ENCODE data around the gene RER1.

RER1 gene

DNA sequence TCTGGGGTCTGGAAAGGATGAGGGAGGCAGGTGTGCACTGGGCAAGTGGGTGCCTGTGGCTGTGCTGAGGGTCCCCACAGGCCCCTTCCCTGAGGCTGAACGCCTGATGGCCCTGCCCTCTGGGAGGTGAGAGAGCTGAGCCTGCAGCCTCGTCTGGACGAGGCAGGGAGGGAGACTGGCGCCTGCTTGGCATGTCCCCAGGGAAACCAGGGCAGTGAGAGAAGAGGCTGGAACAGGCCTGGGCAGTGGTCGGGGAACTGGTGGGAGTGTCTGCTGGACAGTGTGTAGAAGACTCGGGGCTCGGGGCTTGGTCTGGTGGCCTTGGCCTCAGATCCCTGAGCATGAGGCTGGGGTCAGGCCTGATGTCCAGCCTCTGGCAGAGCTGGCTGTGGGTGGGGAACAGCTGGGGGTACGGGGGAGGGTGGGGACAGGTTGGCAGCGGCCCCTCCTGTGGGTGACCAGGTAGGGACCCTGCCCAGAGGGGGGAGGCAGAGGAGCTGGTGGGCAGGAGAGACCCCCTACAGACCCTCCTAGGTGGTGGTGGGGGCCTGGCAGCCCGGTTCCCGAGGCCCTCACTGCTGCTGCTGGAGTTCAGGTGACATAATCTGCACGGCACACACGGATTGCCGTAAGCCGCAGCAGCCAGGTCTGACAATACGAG lies 53.7 kb downstream of the RER1 start:
- Histone ChIP-seq H3K23ac (ENCODE audit: low read length in 2 of 2) (no peak overlapping the region), H3K4me3 (ENCODE audit: insufficient read depth in 1 of 2, low read depth in 1 of 2, low read length in 2 of 2) (no peak overlapping the region), H3K4ac (ENCODE audit: low read depth in 1 of 2, low read length in 2 of 2) (no peak overlapping the region), H3K4me2 (ENCODE audit: low read length, poor library complexity, severe bottlenecking) (no peak overlapping the region), H3K18ac (ENCODE audit: low read depth in 1 of 2, low read length in 2 of 2) (no peak overlapping the region), H3K27me3 (ENCODE audit: control insufficient read depth in 1 of 2, insufficient read depth in 1 of 2, low read length in 2 of 2) (peaks cover 0 to 58% of the 10 kb centered on the region in 2 experiments), H2AK5ac (ENCODE audit: low read length, severe bottlenecking) (no peak overlapping the region), H2AFZ (ENCODE audit: low read depth, low read length) (no peak overlapping the region), H4K8ac (ENCODE audit: low read length) (no peak overlapping the region), H3K27ac (ENCODE audit: low read length, poor library complexity, severe bottlenecking) (no peak overlapping the region), H2BK12ac (ENCODE audit: low read length in 2 of 2) (no peak overlapping the region), H2BK5ac (ENCODE audit: low read depth, low read length, poor library complexity, severe bottlenecking) (no peak overlapping the region), H3K14ac (ENCODE audit: low read length in 2 of 2) (no peak overlapping the region), H4K91ac (ENCODE audit: low read length) (no peak overlapping the region), H3K79me1 (replicated peaks; ENCODE audit: low read length, poor library complexity, severe bottlenecking) (no peaks in the 10 kb centered on the region), H3K36me3 (ENCODE audit: control insufficient read depth in 1 of 2, insufficient read depth in 2 of 2, low read depth in 1 of 2, low read length in 2 of 2) (no peaks in the 10 kb centered on the region), H2BK15ac (ENCODE audit: low read depth, poor library complexity, severe bottlenecking) (no peak overlapping the region), H2BK120ac (ENCODE audit: low read depth, low read length) (no peak overlapping the region), H3K9me3 (ENCODE audit: control insufficient read depth, low read length) (no peaks in the 10 kb centered on the region), H3K9ac (ENCODE audit: low read length) (no peak overlapping the region), H3K4me1 (ENCODE audit: control insufficient read depth, insufficient read depth, low read depth, low read length) (peaks cover 83% of the 10 kb centered on the region)
- 81% methylated on average over 16 of the region's 16 CpGs for WGBS
- DNase-seq = no peak

GRCh38 chr1:2445823-2446215 lies 54.2 kb downstream of the RER1 start:
- peak overlapping the region; percentile 77 for H3K27ac ChIP-seq (ENCODE audit: low read length, poor library complexity, severe bottlenecking)
- no peak overlapping the region for H4K8ac ChIP-seq (ENCODE audit: low read length)
- no peaks in the 10 kb centered on the region for H3K9me3 ChIP-seq (ENCODE audit: control insufficient read depth, low read length)
- H2AK5ac ChIP-seq (ENCODE audit: low read length, severe bottlenecking) = no peak overlapping the region
- no peak overlapping the region for H4K91ac ChIP-seq (ENCODE audit: low read length)
- no peak overlapping the region for H3K4me3 ChIP-seq (ENCODE audit: insufficient read depth in 1 of 2, low read depth in 1 of 2, low read length in 2 of 2)
- H3K23ac ChIP-seq (ENCODE audit: low read length in 2 of 2) = no peak overlapping the region
- H2BK120ac ChIP-seq (ENCODE audit: low read depth, low read length) = no peak overlapping the region
- no peak overlapping the region for H2AFZ ChIP-seq (ENCODE audit: low read depth, low read length)
- WGBS = 79% methylated on average over 15 of the region's 15 CpGs
- H3K4me1 ChIP-seq (ENCODE audit: control insufficient read depth, insufficient read depth, low read depth, low read length) = peaks cover 86% of the 10 kb centered on the region
- no peak overlapping the region for H3K18ac ChIP-seq (ENCODE audit: low read depth in 1 of 2, low read length in 2 of 2)
- H3K4ac ChIP-seq (ENCODE audit: low read depth in 1 of 2, low read length in 2 of 2) = no peak overlapping the region
- no peaks in the 10 kb centered on the region for H3K79me1 ChIP-seq (replicated peaks; ENCODE audit: low read length, poor library complexity, severe bottlenecking)
- H3K36me3 ChIP-seq (ENCODE audit: control insufficient read depth in 1 of 2, insufficient read depth in 2 of 2, low read depth in 1 of 2, low read length in 2 of 2) = no peaks in the 10 kb centered on the region
- DNase-seq = no peak
- H3K4me2 ChIP-seq (ENCODE audit: low read length, poor library complexity, severe bottlenecking) = peak overlapping the region; percentile 12
- H2BK5ac ChIP-seq (ENCODE audit: low read depth, low read length, poor library complexity, severe bottlenecking) = no peak overlapping the region
- H3K9ac ChIP-seq (ENCODE audit: low read length) = no peak overlapping the region
- peaks cover 0 to 58% of the 10 kb centered on the region in 2 experiments for H3K27me3 ChIP-seq (ENCODE audit: control insufficient read depth in 1 of 2, insufficient read depth in 1 of 2, low read length in 2 of 2)
- no peak overlapping the region for H3K14ac ChIP-seq (ENCODE audit: low read length in 2 of 2)
- no peak overlapping the region for H2BK12ac ChIP-seq (ENCODE audit: low read length in 2 of 2)
- no peak overlapping the region for H2BK15ac ChIP-seq (ENCODE audit: low read depth, poor library complexity, severe bottlenecking)

- H2BK12ac ChIP-seq (ENCODE audit: low read length in 2 of 2) = no peak overlapping the region
- H3K27me3 ChIP-seq (ENCODE audit: control insufficient read depth in 1 of 2, insufficient read depth in 1 of 2, low read length in 2 of 2) = peaks cover 0 to 57% of the 10 kb centered on the region in 2 experiments
- no peaks in the 10 kb centered on the region for H3K36me3 ChIP-seq (ENCODE audit: control insufficient read depth in 1 of 2, insufficient read depth in 2 of 2, low read depth in 1 of 2, low read length in 2 of 2)
- H3K14ac ChIP-seq (ENCODE audit: low read length in 2 of 2) = no peak overlapping the region
- H3K79me1 ChIP-seq (replicated peaks; ENCODE audit: low read length, poor library complexity, severe bottlenecking) = no peaks in the 10 kb centered on the region
- no peak overlapping the region for H3K23ac ChIP-seq (ENCODE audit: low read length in 2 of 2)
- peak overlapping the region; percentile 77 for H3K27ac ChIP-seq (ENCODE audit: low read length, poor library complexity, severe bottlenecking)
- H3K9ac ChIP-seq (ENCODE audit: low read length) = no peak overlapping the region
- H2BK120ac ChIP-seq (ENCODE audit: low read depth, low read length) = no peak overlapping the region
- no peaks in the 10 kb centered on the region for H3K9me3 ChIP-seq (ENCODE audit: control insufficient read depth, low read length)
- H4K8ac ChIP-seq (ENCODE audit: low read length) = no peak overlapping the region
- no peak overlapping the region for H3K4ac ChIP-seq (ENCODE audit: low read depth in 1 of 2, low read length in 2 of 2)
- 67% methylated on average over 12 of the region's 13 CpGs for WGBS
- no peak overlapping the region for H3K4me3 ChIP-seq (ENCODE audit: insufficient read depth in 1 of 2, low read depth in 1 of 2, low read length in 2 of 2)
- no peak overlapping the region for H2AK5ac ChIP-seq (ENCODE audit: low read length, severe bottlenecking)
- DNase-seq = no peak
- no peak overlapping the region for H4K91ac ChIP-seq (ENCODE audit: low read length)
- no peak overlapping the region for H2AFZ ChIP-seq (ENCODE audit: low read depth, low read length)
- peaks cover 91% of the 10 kb centered on the region for H3K4me1 ChIP-seq (ENCODE audit: control insufficient read depth, insufficient read depth, low read depth, low read length)
- H2BK5ac ChIP-seq (ENCODE audit: low read depth, low read length, poor library complexity, severe bottlenecking) = no peak overlapping the region
- H3K18ac ChIP-seq (ENCODE audit: low read depth in 1 of 2, low read length in 2 of 2) = no peak overlapping the region
- peak overlapping the region; percentile 12 for H3K4me2 ChIP-seq (ENCODE audit: low read length, poor library complexity, severe bottlenecking)
- H2BK15ac ChIP-seq (ENCODE audit: low read depth, poor library complexity, severe bottlenecking) = no peak overlapping the region
Observed at GRCh38 chr1:2446394-2446793, 54.8 kb downstream of the RER1 start.

DNA sequence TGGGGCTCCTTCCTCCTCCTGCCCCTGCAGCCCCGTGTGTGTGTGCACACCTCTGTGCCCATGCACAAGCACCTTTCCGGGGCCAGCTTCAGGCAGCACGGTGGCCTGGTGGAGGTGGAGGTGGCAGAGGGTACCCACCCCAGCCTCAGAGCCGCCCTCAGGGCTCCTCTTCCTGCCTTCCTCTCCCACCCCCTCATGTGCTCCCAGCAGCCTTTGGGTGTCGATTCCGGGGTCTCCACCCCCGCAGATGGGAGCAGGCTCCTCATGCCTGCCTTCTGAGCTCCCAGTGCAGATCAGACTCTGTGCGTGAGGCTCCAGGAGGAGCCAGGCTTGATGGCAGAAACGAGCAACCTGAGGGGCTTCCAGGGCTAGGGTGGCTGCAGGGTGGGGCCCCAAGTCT lies 55.2 kb downstream of the RER1 start:
- H3K23ac ChIP-seq (ENCODE audit: low read length in 2 of 2) = no peak overlapping the region
- H3K9ac ChIP-seq (ENCODE audit: low read length) = no peak overlapping the region
- H3K4me1 ChIP-seq (ENCODE audit: control insufficient read depth, insufficient read depth, low read depth, low read length) = peaks cover 90% of the 10 kb centered on the region
- peaks cover 0 to 52% of the 10 kb centered on the region in 2 experiments for H3K27me3 ChIP-seq (ENCODE audit: control insufficient read depth in 1 of 2, insufficient read depth in 1 of 2, low read length in 2 of 2)
- no peak overlapping the region for H3K4ac ChIP-seq (ENCODE audit: low read depth in 1 of 2, low read length in 2 of 2)
- H4K8ac ChIP-seq (ENCODE audit: low read length) = no peak overlapping the region
- no peak overlapping the region for H4K91ac ChIP-seq (ENCODE audit: low read length)
- no peak for DNase-seq
- peak overlapping the region; percentile 77 for H3K27ac ChIP-seq (ENCODE audit: low read length, poor library complexity, severe bottlenecking)
- no peak overlapping the region for H2BK5ac ChIP-seq (ENCODE audit: low read depth, low read length, poor library complexity, severe bottlenecking)
- H3K9me3 ChIP-seq (ENCODE audit: control insufficient read depth, low read length) = no peaks in the 10 kb centered on the region
- no peak overlapping the region for H3K18ac ChIP-seq (ENCODE audit: low read depth in 1 of 2, low read length in 2 of 2)
- H2AFZ ChIP-seq (ENCODE audit: low read depth, low read length) = no peak overlapping the region
- no peak overlapping the region for H2BK12ac ChIP-seq (ENCODE audit: low read length in 2 of 2)
- H3K14ac ChIP-seq (ENCODE audit: low read length in 2 of 2) = no peak overlapping the region
- H2BK15ac ChIP-seq (ENCODE audit: low read depth, poor library complexity, severe bottlenecking) = no peak overlapping the region
- 83% methylated on average over 8 of the region's 9 CpGs for WGBS
- peak overlapping the region; percentile 12 for H3K4me2 ChIP-seq (ENCODE audit: low read length, poor library complexity, severe bottlenecking)
- H2BK120ac ChIP-seq (ENCODE audit: low read depth, low read length) = no peak overlapping the region
- no peaks in the 10 kb centered on the region for H3K36me3 ChIP-seq (ENCODE audit: control insufficient read depth in 1 of 2, insufficient read depth in 2 of 2, low read depth in 1 of 2, low read length in 2 of 2)
- H3K79me1 ChIP-seq (replicated peaks; ENCODE audit: low read length, poor library complexity, severe bottlenecking) = no peaks in the 10 kb centered on the region
- peak overlapping the region; percentile 42 for H2AK5ac ChIP-seq (ENCODE audit: low read length, severe bottlenecking)
- H3K4me3 ChIP-seq (ENCODE audit: insufficient read depth in 1 of 2, low read depth in 1 of 2, low read length in 2 of 2) = peak overlapping the region in 1 of 2 experiments; percentile 18
